ENCODE data around the gene DDX11.
"Not testable (repeated sequence)": the region's sequence is repeated elsewhere in the genome, so short reads cannot be mapped to it uniquely, and the experiment has no call there.

The DDX11 gene

DNA sequence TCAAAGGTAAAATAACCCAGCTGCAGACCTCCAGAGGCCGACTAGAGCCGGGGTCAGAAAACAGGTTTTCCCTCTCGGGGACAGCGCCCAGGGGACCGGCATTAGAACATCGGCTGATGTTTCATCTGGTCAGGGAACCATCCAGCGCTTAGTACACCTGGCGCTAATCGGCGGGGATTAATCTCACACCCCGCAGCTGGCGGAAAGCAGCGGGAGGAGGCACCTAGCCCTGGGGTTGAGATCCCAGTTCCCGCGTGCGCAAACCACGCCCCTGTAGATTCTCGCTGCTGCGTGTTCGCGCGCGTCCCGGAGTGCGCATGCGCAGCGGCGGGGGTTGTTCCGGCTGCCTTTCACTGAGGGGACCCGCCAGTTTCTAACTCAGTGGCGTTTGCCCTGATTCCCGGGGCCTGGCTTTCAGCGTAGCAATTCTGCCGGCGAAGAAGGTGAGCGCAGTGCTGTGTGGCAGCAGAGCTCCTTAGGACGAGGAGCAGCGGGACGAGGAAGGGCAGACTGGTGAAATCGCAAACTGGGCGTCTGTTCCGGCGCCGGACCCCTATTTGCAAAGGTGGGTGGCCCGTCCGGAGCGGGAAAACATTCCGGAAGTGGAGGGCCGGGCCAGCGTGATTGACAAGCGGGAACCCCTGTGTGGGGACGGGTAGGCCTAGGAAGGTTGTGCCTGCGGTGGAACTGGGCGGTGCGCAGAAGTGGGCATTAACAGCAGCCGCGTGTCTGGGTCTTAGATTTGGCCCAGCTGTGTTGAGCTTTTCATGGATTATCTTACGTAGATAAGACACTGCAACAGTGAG is at the start of gene DDX11:
Gene DDX11, plus strand, starts transcription at position 334 of the 806 bp plus-strand sequence. CDS start 4,534 bp downstream, outside the sequence.
- DNase-seq: peak; percentile 94

DNA sequence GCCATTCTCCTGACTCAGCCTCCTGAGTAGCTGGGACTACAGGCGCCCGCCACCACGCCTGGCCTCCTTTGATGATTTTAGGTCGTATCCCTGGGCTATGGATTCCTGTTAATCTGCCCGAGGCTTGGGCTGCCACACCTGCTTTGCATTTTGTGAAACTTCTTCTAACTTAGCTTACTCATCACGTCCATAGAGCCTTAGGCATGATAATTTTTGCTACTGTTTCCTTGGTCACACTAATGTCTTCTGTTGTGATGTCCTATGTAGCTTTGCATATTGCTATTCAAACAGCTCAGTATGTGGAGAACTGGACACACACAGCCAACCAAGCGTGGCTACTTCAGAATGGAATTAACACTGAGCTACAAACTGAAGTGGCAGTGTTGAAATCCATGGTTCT is 47.5 kb upstream of the DDX11 start:
- DNase-seq: no peak

- not testable (repeated sequence) for DNase-seq
These were observed 46.7 kb upstream of the DDX11 start for GRCh38 chr12:31027006-31027405.

DNA sequence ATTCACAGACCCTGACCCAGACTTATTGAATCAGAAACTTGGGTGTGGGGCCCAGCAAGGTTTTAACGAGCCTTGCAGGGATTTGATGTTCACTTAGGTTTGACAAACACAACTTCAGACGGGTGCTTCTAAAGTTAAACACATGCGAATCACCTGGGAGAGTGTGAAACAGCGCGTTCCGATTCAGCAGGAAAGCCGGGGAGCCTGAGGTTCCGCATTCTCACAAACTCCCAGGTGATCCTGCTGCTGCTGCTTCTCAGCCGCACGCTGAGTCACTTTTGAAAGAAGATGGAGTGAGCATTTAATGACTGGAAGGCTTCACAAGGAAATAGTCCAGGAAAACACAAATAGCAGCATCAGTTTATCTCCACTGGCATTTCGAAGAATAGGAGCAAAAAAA is 44.2 kb upstream of the DDX11 start:
- no peak for DNase-seq

GRCh38 chr12:31029916-31030562 is 43.6 kb upstream of the DDX11 start:
- no peak for DNase-seq

- no peak for DNase-seq
These were observed 41.7 kb upstream of the DDX11 start for GRCh38 chr12:31031951-31032335.

GRCh38 chr12:31033146-31033545 is 40.5 kb upstream of the DDX11 start:
- no peak for DNase-seq

DNA sequence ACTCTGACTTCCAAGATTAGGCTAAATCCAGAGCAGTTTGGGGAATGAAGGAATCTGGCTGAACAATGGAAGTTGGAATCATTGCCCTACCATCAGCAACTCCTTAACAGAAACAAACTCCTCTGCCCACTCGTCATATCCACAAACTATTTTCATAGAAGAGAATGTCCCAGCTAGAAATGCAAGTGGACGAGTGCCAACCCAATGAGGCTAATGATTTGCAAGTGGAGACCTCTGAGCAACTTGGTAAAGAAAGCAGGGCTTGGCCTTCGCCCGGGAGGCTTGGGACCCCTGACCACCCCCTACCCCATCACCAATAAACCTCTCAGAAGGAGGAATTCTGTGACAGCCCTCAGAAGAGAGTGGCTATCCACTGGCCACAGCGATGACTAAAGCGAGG is 40.0 kb upstream of the DDX11 start:
- DNase-seq: no peak

GRCh38 chr12:31034372-31034771 is 39.3 kb upstream of the DDX11 start:
- no peak for DNase-seq

- no peak for DNase-seq
These were observed 38.4 kb upstream of the DDX11 start for GRCh38 chr12:31035226-31035625.

- no peak for DNase-seq
These were observed 37.5 kb upstream of the DDX11 start for GRCh38 chr12:31035967-31036665.

- no peak for DNase-seq
These were observed 36.6 kb upstream of the DDX11 start for GRCh38 chr12:31037028-31037427.

DNA sequence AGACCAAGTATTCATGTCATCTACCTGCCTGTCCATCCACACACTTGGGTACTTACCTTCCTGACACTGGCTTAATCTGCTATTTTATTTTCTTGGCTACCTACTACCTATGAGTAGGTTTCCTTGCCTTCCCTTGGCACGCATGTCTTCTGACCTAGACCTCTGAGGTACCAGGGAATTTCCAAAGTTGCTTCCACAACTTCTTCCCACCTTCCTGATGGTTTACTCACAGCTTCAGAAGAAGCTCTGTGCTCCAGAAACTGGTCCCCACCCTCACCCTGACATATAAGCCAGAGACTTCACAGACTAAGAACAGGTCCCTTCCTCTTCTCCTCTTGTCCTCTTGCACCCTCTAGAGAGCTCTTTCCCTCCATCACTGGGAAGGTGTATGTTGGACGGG is 35.7 kb upstream of the DDX11 start:
- DNase-seq: no peak

DNA sequence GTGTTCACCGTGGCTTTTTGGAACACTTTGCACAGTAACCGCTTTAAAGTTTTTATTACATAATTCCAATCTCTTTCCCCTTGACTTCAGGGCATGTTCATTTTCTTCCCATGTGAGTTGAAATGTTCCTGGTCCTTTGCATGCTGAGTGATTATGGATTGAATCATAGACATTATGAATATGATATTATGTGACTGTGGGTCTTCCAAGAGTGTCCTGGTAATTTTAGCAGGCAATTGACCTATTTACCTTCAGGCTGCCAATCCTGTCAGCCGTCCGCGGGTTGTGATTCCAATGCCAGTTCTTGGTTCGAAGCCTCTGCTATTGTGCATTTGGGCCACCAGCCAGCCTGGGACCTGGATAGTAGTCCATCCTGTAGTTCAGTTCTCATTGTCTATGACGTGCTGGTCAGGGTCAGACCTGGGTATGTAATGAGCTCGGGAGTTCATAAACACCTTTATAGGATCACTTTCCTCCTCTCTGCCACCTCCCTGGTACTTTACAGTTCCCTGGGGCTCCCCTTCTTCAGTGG is 32.6 kb upstream of the DDX11 start:
- DNase-seq: no peak

- not testable (repeated sequence) for DNase-seq
These were observed 23.5 kb upstream of the DDX11 start for GRCh38 chr12:31050143-31050542.

GRCh38 chr12:31050548-31050947 is 23.1 kb upstream of the DDX11 start:
- DNase-seq: not testable (repeated sequence)

GRCh38 chr12:31051692-31052091 is 22.0 kb upstream of the DDX11 start:
- peak; percentile 68 for DNase-seq

GRCh38 chr12:31052121-31052520 is 21.5 kb upstream of the DDX11 start:
- not testable (repeated sequence) for DNase-seq

DNA sequence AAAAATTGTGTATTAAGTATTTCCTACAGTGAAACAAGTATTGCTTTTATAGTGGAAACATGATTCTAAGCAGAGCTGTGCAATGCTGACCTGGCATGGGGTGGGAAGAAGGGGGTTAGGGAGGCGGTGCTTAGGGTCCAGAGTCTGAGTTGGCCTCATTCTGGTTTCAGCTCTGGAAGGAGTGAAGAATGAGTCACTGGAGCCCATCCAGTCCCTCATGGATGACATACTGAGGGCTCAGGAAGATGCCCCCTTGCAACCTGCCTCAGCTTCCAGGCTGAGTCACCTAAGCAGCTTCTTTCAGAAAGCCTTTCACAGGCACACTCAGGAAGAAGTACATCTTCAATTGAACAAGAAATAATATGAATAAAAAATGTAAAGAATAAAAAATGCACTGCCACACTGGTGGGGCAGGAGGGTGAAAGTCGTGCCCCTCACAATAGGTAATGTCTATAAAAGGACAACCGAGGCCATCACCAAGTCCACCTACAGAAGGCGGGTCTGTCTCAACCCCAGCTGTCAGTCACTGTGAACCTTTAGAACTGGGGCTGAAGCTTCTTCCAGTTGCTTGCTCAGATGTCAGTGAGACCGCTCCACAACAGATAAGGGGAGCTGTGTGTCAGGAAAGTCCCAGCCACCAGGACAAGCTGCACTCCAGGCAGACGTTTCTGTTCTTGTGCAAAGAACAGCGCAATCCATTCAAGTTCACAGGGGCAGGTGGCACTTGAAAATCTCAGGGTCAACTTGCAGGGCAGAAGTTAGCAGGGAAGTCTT is 20.8 kb upstream of the DDX11 start:
- not testable (repeated sequence) for DNase-seq

DNA sequence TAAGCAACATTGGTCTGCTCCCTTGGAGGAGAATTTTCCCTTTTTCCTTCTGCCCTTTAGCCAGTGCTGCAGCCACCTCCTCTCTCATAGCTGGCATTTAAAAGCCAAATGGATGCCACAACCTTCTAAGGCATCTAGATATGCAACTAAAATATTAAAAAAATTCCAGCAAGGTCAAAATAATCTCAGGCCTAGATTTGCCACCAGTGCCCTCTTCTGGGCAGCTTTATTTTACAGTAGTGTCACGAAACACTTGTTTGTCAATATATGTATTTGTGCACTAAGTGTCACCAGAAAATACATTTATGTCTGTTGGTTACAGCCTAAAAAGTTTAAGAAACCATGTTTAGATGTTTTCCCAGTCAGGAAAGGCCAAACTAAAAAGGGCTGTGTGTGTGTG is 19.7 kb upstream of the DDX11 start:
- DNase-seq: not testable (repeated sequence)

DNA sequence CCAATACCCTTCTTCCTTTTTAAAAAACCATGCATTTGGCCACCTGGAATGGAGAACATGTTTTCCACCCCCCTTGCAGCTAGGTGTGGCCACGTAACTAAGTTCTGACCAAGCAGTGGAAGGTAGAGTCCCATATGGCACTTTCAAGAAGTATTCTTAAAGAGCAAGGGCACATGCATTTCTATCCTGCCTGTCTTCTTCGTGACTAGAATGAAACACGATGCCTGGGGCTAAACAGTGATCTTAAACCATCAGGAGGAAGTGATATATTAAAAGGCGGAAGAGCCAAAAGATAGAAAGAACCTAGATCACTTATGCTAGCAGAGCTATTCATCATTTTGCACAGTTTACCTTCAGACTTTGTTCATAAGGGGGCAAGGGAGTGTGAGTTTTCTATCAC is 16.0 kb upstream of the DDX11 start:
- no peak for DNase-seq

DNA sequence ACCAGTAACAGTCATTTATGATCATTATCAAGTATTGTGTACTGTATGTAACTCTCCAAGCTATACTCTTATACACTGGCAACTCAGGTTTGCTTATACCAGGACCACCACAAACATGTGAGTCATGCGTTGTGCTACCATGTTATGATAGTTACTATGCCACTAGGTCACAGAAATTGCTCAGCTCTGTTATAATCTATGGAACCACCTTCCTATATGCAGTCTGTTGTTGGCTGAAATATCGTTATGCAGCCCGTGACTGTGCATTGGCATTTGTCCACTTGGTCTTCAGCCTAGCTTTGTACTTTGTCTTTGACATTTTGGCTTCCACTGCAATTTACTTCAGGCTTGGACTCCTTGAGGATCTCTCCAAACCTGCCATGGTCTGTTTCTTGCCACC is 7.5 kb upstream of the DDX11 start:
- DNase-seq: not testable (repeated sequence)

DNA sequence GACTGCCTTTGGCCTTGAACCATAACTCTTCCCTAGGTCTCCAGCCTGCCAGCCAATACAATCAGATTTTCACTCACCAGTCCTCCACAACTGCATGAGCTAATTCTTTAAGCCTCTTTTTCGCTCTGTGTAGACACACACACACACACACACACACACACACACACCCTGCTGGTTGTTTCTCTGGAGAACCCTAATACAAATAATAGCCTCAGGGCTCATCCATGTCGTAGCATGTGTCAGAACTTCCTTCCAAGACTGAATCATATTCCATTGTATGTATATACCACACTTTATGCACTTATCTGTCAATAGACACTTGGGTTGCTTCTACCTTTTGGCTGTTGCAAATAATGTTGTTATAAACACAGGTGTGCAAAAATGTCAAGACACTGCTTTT is 6.0 kb upstream of the DDX11 start:
- not testable (repeated sequence) for DNase-seq

All from activated CD8-positive, alpha-beta memory T cell treated with anti-CD3 and anti-CD28 coated beads, Interleukin-2, amount 50 U/mL, for 48 hours (primary cell).